Endothelial cell of umbilical vein (primary cell): Measurements from ENCODE around the gene CUEDC1. TPM values are rescaled to one million over a fixed set of nuclear protein-coding genes. Genes with fewer than 3 reads are reported as not detected.

Experiments used
- BruUV-seq: library from RNA; stranded (reverse); fragments of 400-500 nt; replicated peaks from 2 replicates; lab custom pipeline; 2021; lab: Mats Ljungman, UMichigan
- CTCF ChIA-PET: fragments of 300-600, 350-600 bp; sonication (Branson Sonifier 250); formaldehyde crosslinking; loops from one replicate; lab custom pipeline; 2021; ENCODE audit warnings: antibody characterized with exemption, inconsistent platforms; lab: Charles Lee
- POLR2A ChIA-PET: fragments of 300-600, 350-600 bp; sonication (Branson Sonifier 250); formaldehyde crosslinking; loops from one replicate; lab custom pipeline; 2021; ENCODE audit warnings: antibody characterized with exemption, inconsistent platforms; lab: Charles Lee
- DNase-seq: peaks from one replicate; pipeline ENCODE4 v3.0.0-alpha.2; 2011; ENCODE audit warnings: low read depth, low spot score
- FAIRE-seq: peaks from 2 replicates; lab custom pipeline; 2011; peaks lifted over from hg19 to GRCh38; lab: Jason Lieb, UNC
- H2AFZ ChIP-seq: 2 replicates; pipeline ENCODE4 v1.6.0; 2012; ENCODE audit warnings: low read depth, low read length, control low read depth, inconsistent platforms
- H3K27ac ChIP-seq: 2 replicates; pipeline ENCODE4 v1.5.1; 2011; ENCODE audit warnings: low read depth, mild to moderate bottlenecking, control low read depth, low read length, moderate library complexity; ENCODE audit not compliant: insufficient read depth
- H3K27me3 ChIP-seq, 2 experiments: 2 replicates each; pipeline versions ENCODE4 v1.6.0 to v1.6.1; 2011; ENCODE audit warnings: low read length in 2 of 2, mixed read lengths in 1 of 2; ENCODE audit not compliant: control insufficient read depth in 2 of 2, insufficient read depth in 2 of 2
- H3K36me3 ChIP-seq, 2 experiments: 2 replicates in 1 of 2; 3 replicates in 1 of 2; pipeline ENCODE4 v1.5.1; 2011; ENCODE audit warnings: low read length in 2 of 2, mild to moderate bottlenecking in 1 of 2, moderate library complexity in 1 of 2; ENCODE audit not compliant: control insufficient read depth in 2 of 2, insufficient read depth in 2 of 2; ENCODE audit errors: extremely low read depth in 1 of 2
- H3K4me1 ChIP-seq: 3 replicates; pipeline ENCODE4 v1.5.1; 2011; ENCODE audit warnings: mild to moderate bottlenecking, low read length; ENCODE audit not compliant: control insufficient read depth, insufficient read depth; ENCODE audit errors: extremely low read depth
- H3K4me2 ChIP-seq: 2 replicates; pipeline ENCODE4 v1.6.1; 2011; ENCODE audit warnings: low read length, control low read depth, mixed read lengths; ENCODE audit not compliant: insufficient read depth
- H3K4me3 ChIP-seq, 3 experiments: fragments of 200-600 bp in 1 of 3; sonication (generic), shearing (Covaris generic) in 1 of 3; replicated peaks in 1 of 3; 2 replicates each; pipeline ENCODE4 v1.5.1; 2011 to 2016; ENCODE audit warnings: control low read depth in 3 of 3, low read length in 3 of 3, mild to moderate bottlenecking in 2 of 3, inconsistent platforms in 1 of 3, low read depth in 1 of 3, moderate library complexity in 1 of 3; ENCODE audit not compliant: insufficient read depth in 1 of 3
- H3K79me2 ChIP-seq: 2 replicates; pipeline ENCODE4 v1.6.0; 2012; ENCODE audit warnings: low read length, inconsistent platforms; ENCODE audit not compliant: control insufficient read depth, insufficient read depth
- H3K9ac ChIP-seq: replicated peaks from 2 replicates; pipeline ENCODE3; 2011; ENCODE audit warnings: low read length, control low read depth; ENCODE audit not compliant: insufficient read depth; ENCODE audit errors: extremely low read depth
- H3K9me1 ChIP-seq: replicated peaks from 3 replicates; pipeline ENCODE4 v1.6.0; 2011; ENCODE audit warnings: mild to moderate bottlenecking, low read length; ENCODE audit not compliant: control insufficient read depth, insufficient read depth; ENCODE audit errors: extremely low read depth
- H3K9me3 ChIP-seq: replicated peaks from 2 replicates; pipeline ENCODE4 v1.5.1; 2012; ENCODE audit warnings: low read length, inconsistent platforms; ENCODE audit not compliant: control insufficient read depth, insufficient read depth
- H4K20me1 ChIP-seq: replicated peaks from 2 replicates; pipeline ENCODE3; 2011; ENCODE audit warnings: mild to moderate bottlenecking, low read length; ENCODE audit not compliant: control insufficient read depth, insufficient read depth; ENCODE audit errors: extremely low read depth
- EZH2 ChIP-seq: IDR thresholded peaks from 2 replicates; pipeline ENCODE4 v1.6.1; 2012; ENCODE audit warnings: borderline replicate concordance, low read depth, mild to moderate bottlenecking, moderate library complexity, low read length, inconsistent platforms; ENCODE audit not compliant: severe bottlenecking
- FOS ChIP-seq: IDR thresholded peaks from 2 replicates; pipeline ENCODE4 v1.6.1; 2011; ENCODE audit warnings: mild to moderate bottlenecking, low read length, moderate library complexity, borderline replicate concordance; ENCODE audit not compliant: insufficient read depth
- POLR2A ChIP-seq: IDR thresholded peaks from 2 replicates; pipeline ENCODE4 v1.6.1; 2012; ENCODE audit warnings: low read depth, mild to moderate bottlenecking, control low read depth, low read length
- POLR2AphosphoS5 ChIP-seq: IDR thresholded peaks from 2 replicates; pipeline ENCODE4 v1.6.1; 2012; ENCODE audit warnings: low read depth, mild to moderate bottlenecking, control low read depth, low read length, moderate library complexity; ENCODE audit not compliant: insufficient read depth
- dilution Hi-C: fragments of 300-500 bp; cut with MboI; formaldehyde crosslinking; loops from one replicate; pipeline ENCODE4 v1.15.0; 2019; ENCODE audit warnings: low sequenced_read_pairs; ENCODE audit not compliant: extremely low pct_ligation_motif_present
- intact Hi-C: fragments of 100-400 bp; cut with micrococcal nuclease; formaldehyde crosslinking; loops from one replicate; pipeline ENCODE4 v1.10.0; 2022
- polyA plus RNA-seq, 4 experiments: library from polyadenylated mRNA; depleted of rRNA in 3 of 4; stranded (reverse) in 3 of 4; unstranded in 1 of 4; fragments of >200 nt; gene quantifications; 2 replicates each; pipeline versions ENCODE4 v1.2.1 to v1.2.3, GENCODE V29; 2011 to 2012; ENCODE audit warnings: missing spikeins in 1 of 4
- total RNA-seq: library from RNA; stranded (reverse); gene quantifications from 2 replicates; pipeline ENCODE4 v1.2.3, GENCODE V29; 2021

CUEDC1 gene
- total and polyA plus RNA-seq, 2 donors (not counting 3 experiments of a cell fraction or from before 2014, with no cell fraction given), result 15.8 to 27.7 TPM

- no peaks in the 10 kb centered on the region for H3K9me3 ChIP-seq
- H4K20me1 ChIP-seq, result no peaks in the 10 kb centered on the region
- no peaks in the 10 kb centered on the region for H3K79me2 ChIP-seq
- H3K36me3 ChIP-seq, result peaks cover 6 to 13% of the 10 kb centered on the region in 2 experiments
- POLR2A ChIA-PET, result no interaction called here
- no peak overlapping the region for H3K27ac ChIP-seq
- CTCF ChIA-PET, result interaction anchor here (1.0 to 2.7 kb wide), 7 partner anchors 9 to 113 kb away, joined by 3 to 9 read pairs (median 3); partner anchors contain the start of gene CUEDC1
- DNase-seq, result no peak
- H2AFZ ChIP-seq, result no peak overlapping the region
- H3K9me1 ChIP-seq, result no peaks in the 10 kb centered on the region
- no TSS peak for BruUV-seq
- no peak overlapping the region for H3K9ac ChIP-seq
- no peak overlapping the region for H3K4me2 ChIP-seq
- no peak overlapping the region for H3K4me3 ChIP-seq
- no peak for FAIRE-seq
- H3K27me3 ChIP-seq, result no peaks in the 10 kb centered on the region
- TF ChIP-seq POLR2AphosphoS5, result peak; percentile 11
- TF ChIP-seq EZH2, result no peak
- intact Hi-C loops (loop anchor here (2.0 kb wide), 1 partner anchor 13 kb away; no protein-coding TSS in a partner anchor), dilution Hi-C loops (no loop called here)
- H3K4me1 ChIP-seq, result peaks cover 6% of the 10 kb centered on the region
These were observed 16.4 kb upstream of the CUEDC1 start for GRCh38 chr17:57971572-57971971.

- H3K4me3 ChIP-seq, result no peak overlapping the region
- H3K79me2 ChIP-seq, result no peaks in the 10 kb centered on the region
- no TSS peak for BruUV-seq
- TF ChIP-seq FOS, result peak; percentile 56
- no peak for TF ChIP-seq POLR2A
- no peak for TF ChIP-seq POLR2AphosphoS5
- no peaks in the 10 kb centered on the region for H3K9me1 ChIP-seq
- no peaks in the 10 kb centered on the region for H3K9me3 ChIP-seq
- dilution Hi-C loops (no loop called here), intact Hi-C loops (loop anchor here (2.0 kb wide), 1 partner anchor 14 kb away; no protein-coding TSS in a partner anchor)
- DNase-seq, result peak; percentile 26
- POLR2A ChIA-PET, result interaction anchor here (0.6 kb wide), 1 partner anchor 1074 kb away, joined by 3 read pairs; no protein-coding TSS in a partner anchor
- H3K27ac ChIP-seq, result peak overlapping the region; percentile 1
- H3K4me1 ChIP-seq, result peaks cover 6% of the 10 kb centered on the region
- peak; percentile 46 for FAIRE-seq
- no peaks in the 10 kb centered on the region for H3K27me3 ChIP-seq
- H4K20me1 ChIP-seq, result no peaks in the 10 kb centered on the region
- no peak overlapping the region for H3K4me2 ChIP-seq
- CTCF ChIA-PET, result interaction anchor here (1.6 to 2.7 kb wide), 3 partner anchors 10 to 112 kb away, joined by 4 to 9 read pairs (median 7); partner anchors contain the start of gene CUEDC1
- H3K9ac ChIP-seq, result no peak overlapping the region
- no peak overlapping the region for H2AFZ ChIP-seq
- H3K36me3 ChIP-seq, result peaks cover 5 to 11% of the 10 kb centered on the region in 2 experiments
These were observed 15.5 kb upstream of the CUEDC1 start for GRCh38 chr17:57970710-57971109.
